ENCODE measurements around the gene PRKCQ. TPM values are rescaled to one million over a fixed set of nuclear protein-coding genes. Genes with fewer than 3 reads are reported as not detected.

Gene PRKCQ
- total RNA-seq, 2 donors from 2014 or later: 0.41 to 0.42 TPM

GRCh38 chr10:6408799-6409198, 171.3 kb downstream of the PRKCQ start:
- TF ChIP-seq CTCF (IDR thresholded peaks at IDR 0.05): no peak
- Histone ChIP-seq H3K27me3 (replicated peaks; ENCODE audit: insufficient read depth) (no peaks in the 10 kb centered on the region), H3K27ac (no peak overlapping the region), H3K9me3 (no peaks in the 10 kb centered on the region), H3K4me1 (ENCODE audit: control insufficient read depth in 1 of 2, low read depth in 2 of 2) (peaks cover 6 to 7% of the 10 kb centered on the region in 2 donors), H3K4me3 (no peak overlapping the region), H3K36me3 (no peaks in the 10 kb centered on the region)
- ATAC-seq (ENCODE audit: insufficient number of reproducible peaks, low FRiP score, low read depth): no peak
- DNase-seq (ENCODE audit: low spot score): no peak

GRCh38 chr10:6407034-6407721, 172.9 kb downstream of the PRKCQ start:
- Histone ChIP-seq H3K4me3 (no peak overlapping the region), H3K4me1 (ENCODE audit: control insufficient read depth in 1 of 2, low read depth in 2 of 2) (peaks cover 6 to 7% of the 10 kb centered on the region in 2 donors), H3K9me3 (no peaks in the 10 kb centered on the region), H3K36me3 (no peaks in the 10 kb centered on the region), H3K27me3 (replicated peaks; ENCODE audit: insufficient read depth) (no peaks in the 10 kb centered on the region), H3K27ac (no peak overlapping the region)
- DNase-seq (ENCODE audit: low spot score): no peak
- TF ChIP-seq CTCF (IDR thresholded peaks at IDR 0.05): no peak
- ATAC-seq (ENCODE audit: insufficient number of reproducible peaks, low FRiP score, low read depth): no peak

GRCh38 chr10:6406220-6407033, 173.6 kb downstream of the PRKCQ start:
- TF ChIP-seq CTCF (IDR thresholded peaks at IDR 0.05): peak; percentile 42
- Histone ChIP-seq H3K9me3 (no peaks in the 10 kb centered on the region), H3K36me3 (no peaks in the 10 kb centered on the region), H3K4me1 (ENCODE audit: control insufficient read depth in 1 of 2, low read depth in 2 of 2) (peaks cover 6 to 7% of the 10 kb centered on the region in 2 donors), H3K27me3 (replicated peaks; ENCODE audit: insufficient read depth) (no peaks in the 10 kb centered on the region), H3K27ac (no peak overlapping the region), H3K4me3 (no peak overlapping the region)
- ATAC-seq (ENCODE audit: insufficient number of reproducible peaks, low FRiP score, low read depth): no peak
- DNase-seq (ENCODE audit: low spot score): no peak

- TF ChIP-seq CTCF (IDR thresholded peaks at IDR 0.05): no peak
- ATAC-seq (ENCODE audit: insufficient number of reproducible peaks, low FRiP score, low read depth): no peak
These were observed 174.4 kb downstream of the PRKCQ start for GRCh38 chr10:6405713-6406112.

More at GRCh38 chr10:6405713-6406112, 174.4 kb downstream of the PRKCQ start:
- Histone ChIP-seq H3K36me3 (no peaks in the 10 kb centered on the region), H3K4me1 (ENCODE audit: control insufficient read depth in 1 of 2, low read depth in 2 of 2) (peaks cover 9 to 13% of the 10 kb centered on the region in 2 donors), H3K9me3 (no peaks in the 10 kb centered on the region), H3K4me3 (no peak overlapping the region), H3K27ac (no peak overlapping the region), H3K27me3 (replicated peaks; ENCODE audit: insufficient read depth) (no peaks in the 10 kb centered on the region)
- no peak for DNase-seq (ENCODE audit: low spot score)
